Fibroblast of mammary gland (primary cell): ENCODE results near the gene CLECL1.

ENCODE experiments used
- DNase-seq: peaks from one replicate; pipeline ENCODE4 v3.0.0-alpha.2; 2010; ENCODE audit warnings: low read depth
- H3K4me3 ChIP-seq: 2 replicates; pipeline ENCODE4 v1.5.1; 2011; ENCODE audit warnings: low read depth, mild to moderate bottlenecking, low read length, moderate library complexity; ENCODE audit not compliant: control insufficient read depth
- TF ChIP-seq, protein P1 (sequence below): conservative IDR thresholded peaks from 2 replicates; pipeline ENCODE4 v1.5.1; 2011; ENCODE audit warnings: low read depth, low read length, inconsistent platforms; ENCODE audit not compliant: control insufficient read depth, insufficient read depth

Gene CLECL1

DNA sequence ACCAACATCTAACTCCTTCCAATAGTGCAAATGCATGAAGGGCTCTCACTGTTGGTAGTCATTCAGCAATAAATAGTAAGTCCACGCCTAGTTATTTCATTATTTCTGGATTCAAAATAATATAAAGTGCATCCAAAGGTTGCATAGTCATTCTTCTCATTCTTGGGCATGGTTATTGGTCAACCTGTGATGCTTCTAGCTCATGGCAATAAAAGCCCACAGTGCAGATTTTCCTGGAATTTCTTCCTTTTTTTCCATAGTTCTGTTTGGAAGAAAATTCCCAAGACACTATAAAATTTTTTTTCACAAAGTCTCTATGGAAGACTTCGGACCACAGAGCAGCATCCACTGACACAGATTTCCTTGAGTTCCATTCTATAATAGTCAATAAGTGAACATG is 20.2 kb upstream of the CLECL1 start:
- no peak overlapping the region for H3K4me3 ChIP-seq
- TF ChIP-seq, protein P1, sequence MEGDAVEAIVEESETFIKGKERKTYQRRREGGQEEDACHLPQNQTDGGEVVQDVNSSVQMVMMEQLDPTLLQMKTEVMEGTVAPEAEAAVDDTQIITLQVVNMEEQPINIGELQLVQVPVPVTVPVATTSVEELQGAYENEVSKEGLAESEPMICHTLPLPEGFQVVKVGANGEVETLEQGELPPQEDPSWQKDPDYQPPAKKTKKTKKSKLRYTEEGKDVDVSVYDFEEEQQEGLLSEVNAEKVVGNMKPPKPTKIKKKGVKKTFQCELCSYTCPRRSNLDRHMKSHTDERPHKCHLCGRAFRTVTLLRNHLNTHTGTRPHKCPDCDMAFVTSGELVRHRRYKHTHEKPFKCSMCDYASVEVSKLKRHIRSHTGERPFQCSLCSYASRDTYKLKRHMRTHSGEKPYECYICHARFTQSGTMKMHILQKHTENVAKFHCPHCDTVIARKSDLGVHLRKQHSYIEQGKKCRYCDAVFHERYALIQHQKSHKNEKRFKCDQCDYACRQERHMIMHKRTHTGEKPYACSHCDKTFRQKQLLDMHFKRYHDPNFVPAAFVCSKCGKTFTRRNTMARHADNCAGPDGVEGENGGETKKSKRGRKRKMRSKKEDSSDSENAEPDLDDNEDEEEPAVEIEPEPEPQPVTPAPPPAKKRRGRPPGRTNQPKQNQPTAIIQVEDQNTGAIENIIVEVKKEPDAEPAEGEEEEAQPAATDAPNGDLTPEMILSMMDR, result no peak
- DNase-seq, result no peak

DNA sequence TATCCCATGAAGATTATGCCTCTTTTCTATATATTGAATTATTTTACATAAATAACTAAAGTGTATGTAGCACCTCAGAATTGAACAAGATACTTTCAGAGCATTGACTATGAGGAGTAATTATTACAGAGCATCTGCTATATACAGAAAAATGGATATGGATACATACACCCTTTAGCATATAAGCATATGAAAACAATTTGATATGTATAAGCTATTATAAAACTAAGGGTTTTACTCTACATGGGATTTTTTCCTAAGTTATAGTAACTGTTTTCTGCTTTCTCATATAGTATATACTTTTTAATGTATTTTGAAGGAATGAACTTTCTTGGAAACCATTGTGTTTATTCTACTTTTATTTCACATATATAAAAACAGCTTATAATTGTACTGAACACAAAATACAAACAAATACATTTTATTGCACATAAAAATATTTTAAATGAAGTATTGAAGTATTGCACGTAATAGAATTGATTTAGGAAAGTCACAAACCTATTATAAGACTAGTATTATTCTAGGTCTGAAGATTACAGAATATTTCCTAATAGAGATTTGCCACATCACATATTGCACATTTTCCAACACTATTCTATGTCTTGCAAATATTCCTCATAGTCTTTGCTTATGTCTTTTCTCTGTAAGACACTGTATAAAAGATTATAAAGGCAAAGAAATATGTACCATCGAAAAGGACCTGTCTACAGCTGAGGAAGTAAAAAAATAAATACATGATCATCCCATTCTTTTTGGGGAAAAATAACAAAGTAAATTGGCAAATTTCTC is 19.4 kb upstream of the CLECL1 start:
- DNase-seq, result no peak
- TF ChIP-seq, protein P1, result no peak
- H3K4me3 ChIP-seq, result no peak overlapping the region

DNA sequence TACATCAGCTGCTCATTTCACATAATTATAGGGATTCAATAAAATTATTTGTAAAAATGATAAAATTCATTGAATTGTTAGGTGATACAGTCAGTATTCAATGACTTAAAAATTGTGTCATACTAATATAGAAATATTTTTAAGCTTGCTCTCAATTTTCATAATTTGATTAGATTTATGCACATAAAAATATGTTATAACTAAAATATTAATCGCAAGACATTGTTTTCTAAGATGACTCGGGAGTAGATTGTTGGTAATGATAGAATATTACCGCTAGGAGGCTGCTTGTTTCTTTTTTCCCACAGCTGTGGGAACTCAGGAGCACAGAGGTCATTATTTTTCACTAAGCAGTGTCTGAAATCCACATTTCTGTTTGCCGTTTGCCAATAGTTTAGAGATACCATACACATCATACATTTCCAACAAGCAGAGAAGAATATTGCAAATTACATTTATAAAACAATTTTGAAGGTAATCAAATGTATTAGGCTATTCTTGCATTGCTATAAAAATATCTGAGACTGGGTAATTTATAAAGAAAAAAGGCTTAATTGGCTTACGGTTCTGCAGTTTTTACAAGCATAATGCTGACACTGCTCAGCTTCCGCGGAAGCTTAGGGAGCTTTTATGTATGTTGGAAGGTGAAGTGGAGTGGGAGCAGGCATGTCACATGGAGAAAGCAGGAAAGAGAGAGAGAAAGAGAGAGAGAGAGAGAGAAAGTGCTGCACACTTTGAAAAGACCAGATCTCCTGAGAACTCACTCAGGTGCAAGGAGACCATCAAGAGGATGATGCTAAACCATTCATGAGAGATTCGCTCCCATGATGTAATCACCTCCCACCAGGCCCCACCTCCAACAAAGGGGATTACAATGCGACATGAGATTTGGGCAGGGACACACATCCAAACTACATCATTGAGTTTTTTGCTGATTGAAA is 18.6 kb upstream of the CLECL1 start:
- TF ChIP-seq, protein P1, result peak; percentile 32
- peak; percentile 30 for DNase-seq
- no peak overlapping the region for H3K4me3 ChIP-seq

DNA sequence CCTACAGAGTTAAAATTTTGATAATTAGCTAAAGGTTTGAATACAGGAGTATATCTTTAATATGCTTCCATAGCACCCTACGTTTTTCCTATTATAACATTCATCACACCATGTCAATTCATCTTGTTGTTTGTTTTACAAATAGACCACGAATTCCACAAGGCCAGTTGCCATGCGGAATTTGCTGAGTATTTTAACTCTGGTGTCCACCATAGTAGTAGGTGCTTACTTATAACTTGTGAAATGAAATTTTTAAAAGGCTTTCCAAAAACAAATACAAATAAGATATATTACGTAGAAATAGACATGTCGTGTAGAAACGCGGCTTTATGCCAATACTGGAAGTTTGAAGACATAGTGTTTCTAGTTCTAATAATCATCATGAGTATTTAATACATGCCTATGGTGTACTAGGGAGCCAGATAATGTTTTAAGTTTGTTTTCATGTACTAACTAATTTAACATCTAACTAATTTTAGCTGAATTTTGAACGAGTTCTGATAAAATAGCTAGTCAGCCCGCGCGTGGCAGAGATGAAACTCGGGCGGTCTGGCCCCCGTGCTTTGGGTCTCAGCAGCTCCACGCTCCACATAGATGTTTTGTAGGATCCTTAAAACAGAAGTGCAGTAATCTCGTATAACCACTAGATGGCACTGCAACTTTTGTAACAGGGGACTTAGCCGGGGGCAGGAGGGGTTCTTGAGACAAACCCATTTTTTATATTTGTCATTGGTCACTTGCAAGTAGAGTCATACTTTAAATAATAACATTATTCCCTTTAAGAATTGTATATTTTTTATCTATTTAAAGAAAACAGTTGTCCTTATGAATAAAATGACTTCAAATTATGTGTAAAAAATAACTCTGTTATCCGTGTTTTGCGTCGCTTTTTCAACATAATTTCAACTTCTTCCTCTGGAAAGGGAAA is 17.6 kb upstream of the CLECL1 start:
- TF ChIP-seq, protein P1, result peak; percentile 79
- H3K4me3 ChIP-seq, result no peak overlapping the region
- peak; percentile 68 for DNase-seq

DNA sequence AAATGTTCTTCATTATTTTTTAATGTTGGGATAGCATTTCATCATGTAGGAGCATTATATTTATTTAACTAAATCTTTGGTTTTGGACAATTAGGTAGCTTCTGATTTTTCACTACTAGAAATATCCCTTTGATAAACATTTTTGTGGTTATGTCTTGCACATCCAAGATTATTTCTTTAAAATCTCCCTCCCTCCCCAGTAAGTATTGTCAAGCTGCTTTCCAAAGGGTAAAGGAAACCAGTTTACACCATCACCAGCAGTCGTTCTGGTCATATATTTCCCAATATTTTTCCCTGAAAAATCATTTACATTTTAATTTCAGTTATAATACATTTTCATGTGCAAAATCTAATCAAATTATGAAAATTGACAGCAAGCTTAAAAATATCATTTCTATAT is 16.7 kb upstream of the CLECL1 start:
- no peak overlapping the region for H3K4me3 ChIP-seq
- TF ChIP-seq, protein P1, result no peak
- no peak for DNase-seq

DNA sequence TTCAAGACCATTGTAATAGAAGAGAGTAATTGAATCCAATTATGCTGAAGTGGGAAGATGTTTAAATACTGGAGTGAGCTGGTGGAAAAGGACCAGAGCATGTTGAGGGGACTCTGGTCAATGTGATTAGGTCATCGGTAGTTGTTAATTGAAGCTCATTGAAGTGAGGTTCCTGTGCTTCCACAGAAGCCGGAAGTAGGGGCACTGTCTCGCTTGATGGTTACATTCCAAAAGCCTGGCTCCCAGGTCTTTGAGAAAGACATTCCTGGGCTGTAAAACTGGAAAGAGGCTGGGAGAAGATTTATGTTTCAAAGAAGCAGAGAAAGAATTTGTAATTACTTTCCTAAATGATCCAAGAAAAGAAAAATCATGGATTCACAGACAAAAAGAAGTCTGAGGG is 12.3 kb upstream of the CLECL1 start:
- DNase-seq, result no peak
- H3K4me3 ChIP-seq, result no peak overlapping the region
- TF ChIP-seq, protein P1, result no peak
